Kidney epithelial cell (primary cell): Measurements from ENCODE around the gene USP8. TPM values are rescaled to one million over a fixed set of nuclear protein-coding genes. Genes with fewer than 3 reads are reported as not detected.
"Not testable (repeated sequence)": the region's sequence is repeated elsewhere in the genome, so short reads cannot be mapped to it uniquely, and the experiment has no call there.

Source experiments
- DNase-seq: peaks from one replicate; pipeline ENCODE4 v3.0.0-alpha.2; 2010; ENCODE audit warnings: low read depth
- H3K27me3 ChIP-seq: 2 replicates; pipeline ENCODE4 v1.6.0; 2011; ENCODE audit warnings: low read length; ENCODE audit not compliant: control insufficient read depth, insufficient read depth
- H3K36me3 ChIP-seq: 2 replicates; pipeline ENCODE4 v1.5.1; 2011; ENCODE audit warnings: low read length; ENCODE audit not compliant: control insufficient read depth, insufficient read depth
- H3K4me3 ChIP-seq: 2 replicates; pipeline ENCODE4 v1.5.1; 2011; ENCODE audit warnings: low read depth, mild to moderate bottlenecking, control low read depth, low read length
- total RNA-seq: library from RNA; depleted of rRNA; stranded (reverse); fragments of >200 nt; gene quantifications from 2 replicates; pipeline ENCODE4 v1.2.3, GENCODE V29; 2015
- TF ChIP-seq, protein P1 (sequence below): IDR thresholded peaks from 2 replicates; pipeline ENCODE4 v1.5.1; 2011; ENCODE audit warnings: mild to moderate bottlenecking, moderate library complexity, low read length, control low read depth, inconsistent platforms; ENCODE audit not compliant: insufficient read depth, poor library complexity, severe bottlenecking

USP8 gene
- total RNA-seq, result 49.6 and 55.1 TPM in 2 replicates

DNA sequence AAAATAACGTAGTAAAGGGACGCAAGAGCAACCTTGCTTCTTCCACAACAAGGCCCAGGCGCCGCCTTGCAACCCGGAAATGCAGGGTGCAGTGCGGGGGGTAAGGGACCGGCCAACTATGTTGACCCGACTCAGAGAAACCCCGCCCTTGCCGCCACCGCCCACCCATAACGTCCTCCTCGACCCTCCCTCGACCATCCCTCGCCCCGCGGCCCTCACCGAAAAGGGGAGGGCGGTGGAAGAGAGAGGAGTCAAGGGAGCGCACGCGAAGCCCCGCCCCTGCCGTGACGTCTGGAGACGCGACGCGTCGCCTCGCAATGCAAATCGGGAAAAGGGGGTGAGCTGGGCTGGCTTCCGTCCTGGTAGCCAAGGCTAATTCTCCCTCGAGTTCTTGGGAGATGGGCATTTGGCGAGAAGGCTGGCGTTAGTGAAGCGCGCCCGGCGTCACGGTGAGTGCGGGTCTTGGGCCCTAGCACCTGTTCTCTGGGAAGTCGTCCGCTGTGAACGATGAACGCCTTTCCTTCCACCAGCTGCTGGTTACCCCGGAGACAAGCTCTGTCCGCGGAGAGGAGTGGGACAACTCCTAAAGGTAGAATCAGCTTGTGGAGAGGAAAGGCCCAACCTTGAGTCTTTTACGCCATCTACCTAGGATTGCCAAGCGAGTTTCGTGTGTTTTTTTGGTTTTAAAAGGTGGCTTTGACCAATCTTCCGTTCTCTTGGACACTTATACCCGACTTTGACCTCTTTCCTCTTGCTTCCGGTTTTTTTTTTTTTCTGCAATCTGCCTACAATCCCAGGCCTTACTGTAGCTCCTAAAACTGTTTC lies at the start of gene USP8:
Gene USP8 (plus strand): TSS at position 340 of the 825 bp plus-strand sequence. CDS start 14,669 bp downstream, outside the sequence.
- Histone ChIP-seq H3K36me3 (no peaks in the 10 kb centered on the region), H3K27me3 (no peaks in the 10 kb centered on the region), H3K4me3 (peak within 1 kb of the TSS; percentile 99)
- TF ChIP-seq, protein P1, sequence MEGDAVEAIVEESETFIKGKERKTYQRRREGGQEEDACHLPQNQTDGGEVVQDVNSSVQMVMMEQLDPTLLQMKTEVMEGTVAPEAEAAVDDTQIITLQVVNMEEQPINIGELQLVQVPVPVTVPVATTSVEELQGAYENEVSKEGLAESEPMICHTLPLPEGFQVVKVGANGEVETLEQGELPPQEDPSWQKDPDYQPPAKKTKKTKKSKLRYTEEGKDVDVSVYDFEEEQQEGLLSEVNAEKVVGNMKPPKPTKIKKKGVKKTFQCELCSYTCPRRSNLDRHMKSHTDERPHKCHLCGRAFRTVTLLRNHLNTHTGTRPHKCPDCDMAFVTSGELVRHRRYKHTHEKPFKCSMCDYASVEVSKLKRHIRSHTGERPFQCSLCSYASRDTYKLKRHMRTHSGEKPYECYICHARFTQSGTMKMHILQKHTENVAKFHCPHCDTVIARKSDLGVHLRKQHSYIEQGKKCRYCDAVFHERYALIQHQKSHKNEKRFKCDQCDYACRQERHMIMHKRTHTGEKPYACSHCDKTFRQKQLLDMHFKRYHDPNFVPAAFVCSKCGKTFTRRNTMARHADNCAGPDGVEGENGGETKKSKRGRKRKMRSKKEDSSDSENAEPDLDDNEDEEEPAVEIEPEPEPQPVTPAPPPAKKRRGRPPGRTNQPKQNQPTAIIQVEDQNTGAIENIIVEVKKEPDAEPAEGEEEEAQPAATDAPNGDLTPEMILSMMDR, result no peak
- peak; percentile 83 for DNase-seq

DNA sequence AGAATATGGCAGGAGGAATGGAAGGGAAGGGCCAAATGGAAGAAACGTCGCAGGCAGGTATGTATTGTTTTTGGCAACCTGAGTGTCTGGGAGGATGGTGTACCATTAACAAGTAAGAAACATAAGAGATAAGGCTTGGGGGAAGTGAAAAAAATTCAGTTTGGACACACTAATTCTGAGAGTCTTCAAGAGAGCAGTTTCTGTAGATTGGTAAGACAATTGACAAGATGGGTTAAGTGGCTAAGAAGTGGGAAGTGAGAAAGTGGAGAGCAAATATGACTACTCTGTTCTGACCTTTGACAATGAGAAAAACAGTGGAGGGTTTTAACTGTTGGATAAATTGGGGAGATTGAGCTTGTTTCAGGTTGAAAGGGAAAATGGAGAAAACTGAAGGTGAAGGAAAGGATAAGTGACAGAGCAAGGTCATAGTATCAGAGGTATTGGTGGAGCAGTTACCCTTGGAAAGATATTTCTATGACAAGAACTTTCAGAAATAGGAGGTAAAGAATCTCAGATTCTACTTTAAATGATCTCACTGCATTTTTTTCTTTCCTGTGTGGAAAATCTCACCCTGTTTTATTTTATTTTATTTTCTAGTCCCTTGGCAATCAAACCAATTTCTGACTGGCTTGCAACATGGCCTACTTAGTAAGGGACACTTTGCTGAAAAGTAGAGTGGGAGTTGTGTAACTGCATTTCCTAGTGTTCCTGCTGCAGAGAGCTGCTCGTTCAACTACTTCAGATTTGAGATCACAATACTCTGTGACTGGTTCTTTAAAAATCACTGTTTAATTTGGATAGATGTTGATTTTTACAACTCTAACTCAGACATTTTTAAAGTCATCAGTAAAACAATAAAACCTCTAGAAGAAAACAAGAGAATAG lies 46.1 kb upstream of the USP8 start:
- TF ChIP-seq, protein P1, result no peak
- no peaks in the 10 kb centered on the region for H3K36me3 ChIP-seq
- H3K27me3 ChIP-seq, result no peaks in the 10 kb centered on the region
- no peak overlapping the region for H3K4me3 ChIP-seq
- no peak for DNase-seq

DNA sequence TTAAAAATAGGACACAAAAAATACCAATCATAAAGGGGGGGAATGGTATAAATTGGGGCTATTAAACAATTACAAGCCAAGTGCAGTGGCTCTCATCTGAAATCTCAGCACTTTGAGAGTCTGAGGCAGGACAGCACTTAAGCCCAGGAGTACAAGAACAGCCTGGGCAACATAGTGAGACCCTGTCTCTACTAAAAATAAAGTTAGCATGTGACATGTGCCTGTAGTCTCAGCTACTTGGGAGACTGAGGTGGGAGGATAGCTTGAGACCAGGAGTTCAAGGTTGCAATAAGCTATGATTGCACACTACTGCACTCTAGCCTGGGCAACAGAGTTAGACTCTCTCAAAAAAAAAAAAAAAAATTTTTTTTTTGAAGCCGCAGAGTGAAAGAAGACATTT lies 45.4 kb upstream of the USP8 start:
- Histone ChIP-seq H3K4me3 (no peak overlapping the region), H3K27me3 (no peaks in the 10 kb centered on the region), H3K36me3 (no peaks in the 10 kb centered on the region)
- TF ChIP-seq, protein P1, result no peak
- no peak for DNase-seq

DNA sequence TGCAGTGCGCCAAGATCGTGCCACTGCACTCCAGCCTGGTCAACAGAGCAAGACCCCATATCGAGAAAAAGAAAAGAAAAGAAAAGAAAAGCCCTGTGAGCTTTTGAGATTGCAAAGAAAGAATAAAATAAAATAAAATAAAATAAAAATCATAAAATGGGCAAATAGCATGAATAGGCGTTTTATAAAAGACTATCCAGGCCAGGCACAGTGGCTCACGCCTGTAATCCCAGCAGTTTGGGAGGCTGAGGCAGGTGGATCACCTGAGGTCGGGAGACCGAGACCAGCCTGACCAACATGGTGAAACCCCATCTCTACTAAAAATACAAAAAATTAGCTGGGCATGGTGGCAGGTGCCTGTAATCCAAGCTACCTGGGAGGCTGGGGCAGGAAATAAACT lies 44.8 kb upstream of the USP8 start:
- DNase-seq, H3K4me3 ChIP-seq, H3K36me3 ChIP-seq, H3K27me3 ChIP-seq: not testable (repeated sequence)

DNA sequence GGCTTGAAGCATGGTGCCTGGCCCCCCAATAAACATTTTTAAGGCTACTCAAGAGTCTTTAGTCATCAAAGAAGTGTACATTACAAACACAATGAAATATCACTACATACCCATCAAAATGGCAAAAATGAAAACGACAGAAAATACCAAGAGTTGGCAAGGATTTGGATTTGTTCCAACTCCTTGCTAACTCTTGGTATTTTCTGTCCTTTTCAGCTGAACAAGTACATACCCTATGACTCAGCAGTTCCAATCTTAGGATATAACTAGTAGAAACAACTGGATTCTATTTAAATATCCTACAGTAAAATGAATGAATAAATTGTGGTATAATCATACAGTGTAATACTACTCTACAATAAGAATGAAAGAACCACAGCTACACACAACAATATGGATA lies 44.1 kb upstream of the USP8 start:
- no peak for DNase-seq
- Histone ChIP-seq H3K27me3 (no peaks in the 10 kb centered on the region), H3K36me3 (no peaks in the 10 kb centered on the region), H3K4me3 (no peak overlapping the region)
- TF ChIP-seq, protein P1, result no peak

DNA sequence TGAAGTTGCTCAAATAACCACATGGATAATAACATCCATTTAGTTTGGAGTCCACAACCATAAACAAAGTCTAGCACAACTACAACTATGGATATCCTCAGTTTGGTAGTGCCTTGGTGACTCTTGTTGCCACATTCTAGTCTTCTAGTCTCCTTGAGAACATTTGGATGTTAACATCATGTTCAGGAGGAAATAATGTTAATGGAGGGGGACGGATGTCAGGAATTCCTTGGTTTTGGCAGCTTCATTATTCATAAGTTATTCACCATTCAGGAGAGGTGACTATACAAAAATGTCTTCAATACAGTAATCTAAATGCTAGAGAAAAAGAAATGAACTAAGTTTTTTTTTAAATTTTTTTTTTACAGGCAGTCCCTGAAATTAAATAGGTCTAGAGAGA lies 42.8 kb upstream of the USP8 start:
- H3K27me3 ChIP-seq, result no peaks in the 10 kb centered on the region
- TF ChIP-seq, protein P1, result no peak
- H3K4me3 ChIP-seq, result no peak overlapping the region
- DNase-seq, result no peak
- no peaks in the 10 kb centered on the region for H3K36me3 ChIP-seq

DNA sequence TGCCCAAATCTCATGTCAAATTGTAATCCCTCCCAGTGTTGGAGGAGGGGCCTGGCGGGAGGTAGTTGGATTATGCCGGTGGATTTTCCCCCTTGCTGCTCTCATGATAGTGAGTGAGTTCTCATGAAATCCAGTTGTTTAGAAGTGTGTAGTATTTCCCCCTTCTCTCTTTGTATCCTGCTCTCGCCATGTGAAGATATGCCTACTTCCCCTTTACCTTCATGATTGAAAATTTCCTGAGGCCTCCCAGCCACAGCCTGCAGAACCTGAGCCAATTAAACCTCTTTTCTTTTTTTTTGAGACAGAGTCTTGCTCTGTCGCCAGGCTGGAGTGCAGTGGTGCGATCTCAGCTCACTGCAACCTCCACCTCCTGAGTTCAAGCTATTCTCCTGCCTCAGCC lies 41.8 kb upstream of the USP8 start:
- not testable (repeated sequence) for DNase-seq

More for the DNA sequence above, 41.8 kb upstream of the USP8 start:
- not testable (repeated sequence) for H3K36me3 ChIP-seq, H3K27me3 ChIP-seq, H3K4me3 ChIP-seq
